Gastroesophageal sphincter (tissue), 4 donors: Measurements from ENCODE around the gene PEX26. TPM values are rescaled to one million over a fixed set of nuclear protein-coding genes. Genes with fewer than 3 reads are reported as not detected.

Source experiments
- ATAC-seq: fragments of 150-250 bp; one replicate; pipeline ENCODE4 v1.9.1; 2016; ENCODE audit warnings: mild to moderate bottlenecking, moderate library complexity
- H3K27ac ChIP-seq, 4 donors: fragments of 200-600 bp; sonication (generic) in 3 of 4; 1 replicate in 3 of 4; 2 replicates in 1 of 4; pipeline ENCODE4 v1.5.1; 2016 to 2019
- H3K27me3 ChIP-seq: fragments of 200-600 bp; sonication (generic); one replicate; pipeline ENCODE4 v1.5.1; 2019
- H3K36me3 ChIP-seq, 2 donors: fragments of 200-600 bp; sonication (generic); one replicate each; pipeline ENCODE4 v1.5.1; 2019; ENCODE audit warnings: control low read depth in 1 of 2
- H3K4me1 ChIP-seq, 3 donors: fragments of 200-600 bp; sonication (generic); 1 replicate in 2 of 3; 2 replicates in 1 of 3; pipeline ENCODE4 v1.5.1; 2016 to 2019; ENCODE audit warnings: control low read depth in 2 of 3
- H3K4me3 ChIP-seq, 2 donors: fragments of 200-600 bp; sonication (generic); one replicate each; pipeline ENCODE4 v1.5.1; 2019; ENCODE audit warnings: mild to moderate bottlenecking in 1 of 2, moderate library complexity in 1 of 2
- H3K9me3 ChIP-seq, 3 donors: fragments of 200-600 bp; sonication (generic); one replicate each; pipeline ENCODE4 v1.5.1; 2017 to 2019; ENCODE audit warnings: control low read depth in 2 of 3
- CTCF ChIP-seq, 4 experiments: fragments of 200-600 bp in 2 of 4; fragments of 450-650 bp in 2 of 4; sonication (generic) in 1 of 4; IDR thresholded peaks; one replicate each; pipeline ENCODE4 v1.5.1; 2017 to 2019; ENCODE audit warnings: antibody characterized with exemption in 4 of 4, mild to moderate bottlenecking in 2 of 4, moderate library complexity in 2 of 4
- EP300 ChIP-seq: sonication (generic); formaldehyde crosslinking; IDR thresholded peaks from one replicate; pipeline ENCODE4 v1.6.1; 2017; ENCODE audit warnings: antibody characterized with exemption, mild to moderate bottlenecking
- POLR2A ChIP-seq, 2 donors: fragments of 450-650 bp; IDR thresholded peaks; one replicate each; pipeline ENCODE4 v1.6.1; 2017; ENCODE audit warnings: antibody characterized with exemption in 2 of 2, mild to moderate bottlenecking in 2 of 2, moderate library complexity in 1 of 2
- POLR2AphosphoS5 ChIP-seq: sonication (generic); formaldehyde crosslinking; IDR thresholded peaks from one replicate; pipeline ENCODE4 v1.6.1; 2017; ENCODE audit warnings: antibody characterized with exemption
- WGBS, 2 donors: methylation state at CpG; one replicate each; pipeline ENCODE4 v1.1.5; 2018; ENCODE audit warnings: low coverage in 1 of 2; 5-methylcytosine and 5-hydroxymethylcytosine counted together
- total RNA-seq, 4 donors: library from RNA; depleted of rRNA; stranded (reverse); fragments of >200 nt; gene quantifications; one replicate each; pipeline ENCODE4 v1.1.0, GENCODE V29; 2016

PEX26 gene
- total RNA-seq, 4 donors from 2014 or later, result 19.5 to 34.9 (median 27.4) TPM

GRCh38 chr22:18091916-18092526 is 14.2 kb downstream of the PEX26 start:
- H3K27ac ChIP-seq, result peak overlapping the region; percentile 36 to 92 (median 88)
- H3K4me3 ChIP-seq, result peak overlapping the region; percentile 0 to 41
- peaks cover 0 to 44% (median 0%) of the 10 kb centered on the region in 3 donors for H3K4me1 ChIP-seq
- peak; percentile 84 for ATAC-seq
- 12 to 21% methylated on average over 9 to 18 of the region's 22 CpGs for WGBS, 2 donors
- TF ChIP-seq CTCF (IDR thresholded peaks at IDR 0.05) (peak in 1 of 4 experiments; percentile 22), POLR2AphosphoS5 (peak; percentile 33), EP300 (no peak)
- no peaks in the 10 kb centered on the region for H3K27me3 ChIP-seq
- no peaks in the 10 kb centered on the region for H3K9me3 ChIP-seq
- peaks cover 0 to 35% of the 10 kb centered on the region in 2 donors for H3K36me3 ChIP-seq

- 73 to 90% methylated on average over 4 to 6 of the region's 6 CpGs for WGBS, 2 donors
- no peak for ATAC-seq
- Histone ChIP-seq H3K36me3 (peaks cover 0 to 19% of the 10 kb centered on the region in 2 donors), H3K9me3 (no peaks in the 10 kb centered on the region), H3K27me3 (no peaks in the 10 kb centered on the region), H3K4me3 (no peak overlapping the region), H3K4me1 (peaks cover 0 to 44% (median 0%) of the 10 kb centered on the region in 3 donors), H3K27ac (peak overlapping the region in 3 of 4 donors; percentile 1 to 88 (median 87))
- TF ChIP-seq CTCF (IDR thresholded peaks at IDR 0.05) (no peak), POLR2A (IDR thresholded peaks at IDR 0.05) (no peak), EP300 (no peak), POLR2AphosphoS5 (no peak)
Observed at GRCh38 chr22:18093661-18094060, 15.9 kb downstream of the PEX26 start.

GRCh38 chr22:18095101-18095805 is 17.5 kb downstream of the PEX26 start:
- no peaks in the 10 kb centered on the region for H3K27me3 ChIP-seq
- H3K4me1 ChIP-seq, result peaks cover 0 to 44% (median 0%) of the 10 kb centered on the region in 3 donors
- no peak for TF ChIP-seq POLR2A (IDR thresholded peaks at IDR 0.05)
- no peak for TF ChIP-seq EP300
- no peak for TF ChIP-seq CTCF (IDR thresholded peaks at IDR 0.05)
- TF ChIP-seq POLR2AphosphoS5, result no peak
- H3K27ac ChIP-seq, result peak overlapping the region in 3 of 4 donors; percentile 78 to 88 (median 87)
- no peaks in the 10 kb centered on the region for H3K9me3 ChIP-seq
- peaks cover 0 to 9% of the 10 kb centered on the region in 2 donors for H3K36me3 ChIP-seq
- ATAC-seq, result peak; percentile 29
- no peak overlapping the region for H3K4me3 ChIP-seq
- 43 to 74% methylated on average over 4 to 7 of the region's 8 CpGs for WGBS, 2 donors

- H3K36me3 ChIP-seq, result peaks cover 0 to 7% of the 10 kb centered on the region in 2 donors
- no peak overlapping the region for H3K4me3 ChIP-seq
- H3K9me3 ChIP-seq, result no peaks in the 10 kb centered on the region
- 64 to 69% methylated on average over 3 of the region's 3 CpGs for WGBS, 2 donors
- TF ChIP-seq POLR2A (IDR thresholded peaks at IDR 0.05), result no peak
- TF ChIP-seq CTCF (IDR thresholded peaks at IDR 0.05), result no peak
- TF ChIP-seq EP300, result no peak
- no peak for TF ChIP-seq POLR2AphosphoS5
- H3K4me1 ChIP-seq, result peaks cover 0 to 34% (median 0%) of the 10 kb centered on the region in 3 donors
- no peak overlapping the region for H3K27ac ChIP-seq
- H3K27me3 ChIP-seq, result no peaks in the 10 kb centered on the region
- no peak for ATAC-seq
Observed at GRCh38 chr22:18096823-18097222, 19.0 kb downstream of the PEX26 start.

- H3K27ac ChIP-seq, result no peak overlapping the region
- no peaks in the 10 kb centered on the region for H3K9me3 ChIP-seq
- 90 to 100% methylated on average over 3 of the region's 3 CpGs for WGBS, 2 donors
- no peak for ATAC-seq
- TF ChIP-seq CTCF (IDR thresholded peaks at IDR 0.05), result no peak
- TF ChIP-seq POLR2A (IDR thresholded peaks at IDR 0.05), result no peak
- no peak for TF ChIP-seq EP300
- no peak for TF ChIP-seq POLR2AphosphoS5
- no peak overlapping the region for H3K4me3 ChIP-seq
- H3K27me3 ChIP-seq, result no peaks in the 10 kb centered on the region
- H3K4me1 ChIP-seq, result peaks cover 0 to 6% (median 0%) of the 10 kb centered on the region in 3 donors
- H3K36me3 ChIP-seq, result peaks cover 0 to 14% of the 10 kb centered on the region in 2 donors
Observed at GRCh38 chr22:18100781-18101180, 23.0 kb downstream of the PEX26 start.
